ENCODE measurements around the gene PRKAG2. TPM values are rescaled to one million over a fixed set of nuclear protein-coding genes. Genes with fewer than 3 reads are reported as not detected.

The PRKAG2 gene
- total RNA-seq, 1 donor from 2014 or later, result 21.1 TPM

GRCh38 chr7:151899513-151900360 lies 22.8 kb upstream of the PRKAG2 start:
- H3K36me3 ChIP-seq (ENCODE audit: control insufficient read depth, insufficient read depth, low read length), result no peaks in the 10 kb centered on the region
- TF ChIP-seq CTCF (IDR thresholded peaks at IDR 0.05; ENCODE audit: insufficient read depth, low read length, poor library complexity, severe bottlenecking), result no peak
- DNase-seq (ENCODE audit: low read depth), result no peak
- H3K27me3 ChIP-seq (ENCODE audit: control insufficient read depth, insufficient read depth, low read length), result peaks cover 4% of the 10 kb centered on the region
- no peak overlapping the region for H3K4me3 ChIP-seq (ENCODE audit: low read depth, low read length)

DNA sequence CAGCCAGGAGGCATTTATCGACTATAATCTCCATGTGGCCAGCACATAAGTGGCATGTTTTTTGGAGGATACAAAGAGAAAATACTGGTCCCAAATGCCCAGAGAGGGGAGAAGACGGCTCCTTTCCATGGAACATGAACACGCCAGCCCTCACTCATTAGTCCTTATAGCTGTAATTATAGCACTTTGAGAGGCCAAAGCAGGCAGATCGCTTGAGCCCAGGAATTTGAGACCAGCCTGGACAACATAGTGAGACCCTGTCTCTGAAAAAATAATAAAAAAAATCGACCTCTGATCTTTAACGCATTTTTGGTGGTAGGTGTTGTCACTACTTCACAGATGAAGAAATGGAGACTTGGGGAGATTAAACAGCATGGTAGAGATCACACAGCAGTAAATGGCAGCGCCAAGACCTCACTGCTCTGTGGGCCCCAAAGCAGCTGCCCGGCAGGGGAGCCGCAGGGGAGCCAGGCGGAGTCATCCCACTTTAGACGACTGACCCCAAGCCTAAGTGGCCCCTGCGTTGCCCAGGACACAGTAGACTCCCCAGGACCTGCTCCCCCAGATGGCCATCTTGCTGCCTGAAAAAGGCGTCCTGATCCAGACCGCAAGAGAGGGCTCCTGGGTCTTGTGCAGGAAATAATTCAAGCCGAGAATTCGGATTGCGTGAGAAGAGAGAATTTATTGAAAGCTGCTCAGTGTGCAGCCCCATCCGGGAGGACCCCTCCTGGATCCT lies 21.2 kb upstream of the PRKAG2 start:
- no peak overlapping the region for H3K4me3 ChIP-seq (ENCODE audit: low read depth, low read length)
- no peak for DNase-seq (ENCODE audit: low read depth)
- H3K27me3 ChIP-seq (ENCODE audit: control insufficient read depth, insufficient read depth, low read length), result peaks cover 13% of the 10 kb centered on the region
- H3K36me3 ChIP-seq (ENCODE audit: control insufficient read depth, insufficient read depth, low read length), result no peaks in the 10 kb centered on the region
- TF ChIP-seq CTCF (IDR thresholded peaks at IDR 0.05; ENCODE audit: insufficient read depth, low read length, poor library complexity, severe bottlenecking), result no peak

GRCh38 chr7:151897161-151897731 lies 20.3 kb upstream of the PRKAG2 start:
- no peak for TF ChIP-seq CTCF (IDR thresholded peaks at IDR 0.05; ENCODE audit: insufficient read depth, low read length, poor library complexity, severe bottlenecking)

DNA sequence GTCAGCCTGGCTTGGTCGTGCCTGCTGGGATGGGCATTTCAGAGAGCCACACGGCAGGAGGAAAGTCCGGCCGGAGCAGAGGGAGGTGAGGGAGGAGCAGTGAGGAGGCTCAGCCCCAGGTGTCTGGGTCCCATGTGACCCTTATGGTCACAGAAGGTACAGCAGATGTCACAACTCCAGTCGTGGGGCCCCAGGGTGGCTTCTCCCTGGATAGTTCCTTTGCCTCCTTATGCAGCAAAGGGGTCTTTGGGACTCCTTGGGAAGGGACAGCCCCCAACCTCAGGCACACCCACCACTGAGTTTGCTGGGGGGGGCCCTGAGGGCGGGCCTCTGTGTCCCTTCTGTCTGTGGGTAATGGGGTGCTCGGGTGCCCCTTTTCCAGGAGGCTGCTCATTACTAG lies 19.6 kb upstream of the PRKAG2 start:
- Histone ChIP-seq H3K4me3 (ENCODE audit: low read depth, low read length) (no peak overlapping the region), H3K36me3 (ENCODE audit: control insufficient read depth, insufficient read depth, low read length) (no peaks in the 10 kb centered on the region), H3K27me3 (ENCODE audit: control insufficient read depth, insufficient read depth, low read length) (peaks cover 18% of the 10 kb centered on the region)
- DNase-seq (ENCODE audit: low read depth), result no peak
- TF ChIP-seq CTCF (IDR thresholded peaks at IDR 0.05; ENCODE audit: insufficient read depth, low read length, poor library complexity, severe bottlenecking), result no peak

More at GRCh38 chr7:151897161-151897731, 20.3 kb upstream of the PRKAG2 start:
- Histone ChIP-seq H3K27me3 (ENCODE audit: control insufficient read depth, insufficient read depth, low read length) (peaks cover 13% of the 10 kb centered on the region), H3K36me3 (ENCODE audit: control insufficient read depth, insufficient read depth, low read length) (no peaks in the 10 kb centered on the region), H3K4me3 (ENCODE audit: low read depth, low read length) (no peak overlapping the region)
- no peak for DNase-seq (ENCODE audit: low read depth)

DNA sequence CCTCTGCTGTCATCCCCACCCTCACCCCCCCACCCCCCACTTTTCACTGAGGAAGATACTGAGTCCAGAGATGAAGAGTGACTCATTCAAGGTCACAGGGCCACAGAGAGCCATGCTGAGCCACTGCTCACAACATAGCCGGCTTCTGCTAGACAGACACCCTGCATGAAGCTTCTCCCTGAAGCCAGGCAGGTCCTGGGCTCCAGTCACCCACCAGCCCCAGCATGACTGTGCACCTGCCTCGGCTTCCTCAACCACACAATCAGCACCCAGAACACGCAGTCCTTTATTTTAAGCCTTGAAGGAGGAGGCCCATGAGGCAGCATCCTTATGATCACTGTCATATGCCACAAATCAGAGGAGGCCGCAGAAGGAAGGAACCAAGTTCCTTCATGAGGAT lies 19.2 kb upstream of the PRKAG2 start:
- H3K4me3 ChIP-seq (ENCODE audit: low read depth, low read length), result no peak overlapping the region
- no peaks in the 10 kb centered on the region for H3K36me3 ChIP-seq (ENCODE audit: control insufficient read depth, insufficient read depth, low read length)
- TF ChIP-seq CTCF (IDR thresholded peaks at IDR 0.05; ENCODE audit: insufficient read depth, low read length, poor library complexity, severe bottlenecking), result no peak
- H3K27me3 ChIP-seq (ENCODE audit: control insufficient read depth, insufficient read depth, low read length), result peaks cover 22% of the 10 kb centered on the region
- no peak for DNase-seq (ENCODE audit: low read depth)
